OCI-LY7 (cell line): ENCODE measurements around the gene SLC16A13. TPM values are rescaled to one million over a fixed set of nuclear protein-coding genes. Genes with fewer than 3 reads are reported as not detected.
A peak's percentile ranks its signal among the peaks of the same experiment; 100 is the strongest.

Experiments used
- BruUV-seq: library from RNA; stranded (reverse); fragments of 400-500 nt; replicated peaks from 2 replicates; lab custom pipeline; 2021; lab: Mats Ljungman, UMichigan
- CTCF ChIA-PET: fragments of 300-600 bp; sonication (Branson Sonifier 250); formaldehyde crosslinking; loops from one replicate; lab custom pipeline; 2022; ENCODE audit warnings: antibody characterized with exemption; ENCODE audit not compliant: unreplicated experiment; lab: Charles Lee
- POLR2A ChIA-PET: fragments of 300-600 bp; sonication (Branson Sonifier 250); formaldehyde crosslinking; loops from one replicate; lab custom pipeline; 2022; ENCODE audit warnings: antibody characterized with exemption; lab: Charles Lee
- DNase-seq: peaks from one replicate; pipeline ENCODE4 v3.0.0-alpha.2; 2015; ENCODE audit warnings: low spot score
- H2AFZ ChIP-seq: fragments of 200-600 bp; sonication (generic), shearing (Covaris generic); 2 replicates; pipeline ENCODE4 v1.6.1; 2014; ENCODE audit warnings: mild to moderate bottlenecking, antibody characterized with exemption, low read length, moderate library complexity
- H3K27ac ChIP-seq: fragments of 200-600 bp; sonication (generic); 2 replicates; pipeline ENCODE4 v1.5.1; 2014; ENCODE audit warnings: mixed run types, low read depth, mild to moderate bottlenecking, moderate library complexity, low read length, inconsistent platforms; ENCODE audit not compliant: poor library complexity, severe bottlenecking
- H3K36me3 ChIP-seq: fragments of 200-600 bp; sonication (generic); 2 replicates; pipeline ENCODE4 v1.6.1; 2014; ENCODE audit warnings: mild to moderate bottlenecking, antibody characterized with exemption, low read length, moderate library complexity, mixed read lengths; ENCODE audit not compliant: insufficient read depth
- H3K4me1 ChIP-seq: fragments of 200-600 bp; sonication (generic); 2 replicates; pipeline ENCODE4 v1.5.1; 2014; ENCODE audit warnings: mild to moderate bottlenecking, low read length; ENCODE audit not compliant: insufficient read depth, poor library complexity, severe bottlenecking
- H3K4me2 ChIP-seq: fragments of 200-600 bp; sonication (generic); 2 replicates; pipeline ENCODE4 v1.6.1; 2014; ENCODE audit warnings: mild to moderate bottlenecking, low read length
- H3K4me3 ChIP-seq: fragments of 200-600 bp; sonication (generic); 2 replicates; pipeline ENCODE4 v1.5.1; 2014; ENCODE audit warnings: mild to moderate bottlenecking, low read depth, low read length; ENCODE audit not compliant: poor library complexity, severe bottlenecking
- H3K79me2 ChIP-seq: fragments of 200-600 bp; sonication (generic); 2 replicates; pipeline ENCODE4 v1.6.1; 2016; ENCODE audit warnings: low read depth, mild to moderate bottlenecking, low read length, moderate library complexity, mixed read lengths; ENCODE audit not compliant: insufficient read depth
- H3K9me2 ChIP-seq: fragments of 200-600 bp; sonication (generic); 2 replicates; pipeline ENCODE4 v1.6.1; 2016; ENCODE audit warnings: mild to moderate bottlenecking, low read length, mixed read lengths; ENCODE audit not compliant: insufficient read depth
- H3K9me3 ChIP-seq: fragments of 200-600 bp; sonication (generic); 2 replicates; pipeline ENCODE4 v1.6.1; 2014; ENCODE audit warnings: mild to moderate bottlenecking, mixed run types, low read length, mixed read lengths
- H4K20me1 ChIP-seq: fragments of 200-600 bp; sonication (generic); 2 replicates; pipeline ENCODE4 v1.6.1; 2014; ENCODE audit warnings: mild to moderate bottlenecking, antibody characterized with exemption, low read length, moderate library complexity, mixed read lengths; ENCODE audit not compliant: insufficient read depth
- EZH2phosphoT487 ChIP-seq: fragments of 200-600 bp; sonication (generic); IDR thresholded peaks from 2 replicates; pipeline ENCODE4 v1.6.1; 2018; ENCODE audit warnings: low read depth, borderline replicate concordance, mild to moderate bottlenecking, mixed run types, antibody characterized with exemption, low read length, moderate library complexity, mixed read lengths
- intact Hi-C: fragments of 100-400 bp; cut with micrococcal nuclease; formaldehyde crosslinking; loops from one replicate; pipeline ENCODE4 v1.10.0; 2022; ENCODE audit not compliant: unreplicated experiment
- total RNA-seq, 2 experiments: library from RNA; depleted of rRNA in 1 of 2; stranded (reverse); fragments of >200 nt in 1 of 2; shearing (Covaris generic) in 1 of 2; gene quantifications; 2 replicates each; pipeline ENCODE4 v1.2.3, GENCODE V29; 2014 to 2022
- TF ChIP-seq, protein P1 (sequence below): fragments of 200-600 bp; sonication (generic); conservative IDR thresholded peaks from 2 replicates; pipeline ENCODE4 v1.5.1; 2014; ENCODE audit warnings: mild to moderate bottlenecking, antibody characterized with exemption, low read length, moderate library complexity, mixed read lengths

SLC16A13 gene
- total RNA-seq, 2 experiments from 2014 or later = 2.8 to 22.5 TPM

DNA sequence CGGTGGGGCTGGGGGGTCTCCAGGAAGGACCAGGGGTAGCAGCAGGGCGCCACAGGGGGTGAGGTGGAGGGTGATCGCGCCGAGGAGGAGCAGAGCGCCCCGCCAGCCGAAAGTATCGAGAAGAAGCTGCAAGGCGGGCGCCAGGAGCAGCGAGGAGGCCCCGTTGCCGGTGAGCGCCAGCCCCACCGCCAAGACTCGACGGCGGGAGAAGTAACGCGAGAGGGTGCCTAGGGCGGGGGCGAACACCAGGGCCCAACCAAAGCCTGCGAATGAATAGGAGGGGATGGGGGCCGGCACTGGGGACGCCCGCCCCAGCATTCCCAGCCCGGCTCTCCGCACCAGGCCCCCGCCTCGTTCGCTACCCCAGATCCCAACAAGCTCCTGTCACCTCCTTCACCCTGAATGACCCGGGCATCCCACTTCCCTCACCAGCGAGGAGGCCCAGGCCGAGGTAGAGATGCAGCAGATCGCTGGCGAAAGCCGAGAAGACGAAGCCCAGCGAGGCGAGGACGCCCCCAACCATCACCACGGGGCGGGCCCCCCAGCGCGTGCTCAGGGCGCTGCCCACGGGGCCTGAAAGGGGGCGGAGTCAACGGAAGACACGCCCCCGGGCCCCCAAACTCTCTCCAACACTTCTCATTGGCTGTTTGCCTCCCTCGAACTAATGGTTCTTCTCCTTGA lies 6.8 kb downstream of the SLC16A13 start:
- no peaks in the 10 kb centered on the region for H3K79me2 ChIP-seq
- no peak overlapping the region for H3K4me2 ChIP-seq
- no peaks in the 10 kb centered on the region for H3K36me3 ChIP-seq
- H3K4me3 ChIP-seq = no peak overlapping the region
- BruUV-seq = no TSS peak
- H3K9me2 ChIP-seq = no peaks in the 10 kb centered on the region
- intact Hi-C loops = no loop called here
- H3K27ac ChIP-seq = no peak overlapping the region
- TF ChIP-seq, protein P1, sequence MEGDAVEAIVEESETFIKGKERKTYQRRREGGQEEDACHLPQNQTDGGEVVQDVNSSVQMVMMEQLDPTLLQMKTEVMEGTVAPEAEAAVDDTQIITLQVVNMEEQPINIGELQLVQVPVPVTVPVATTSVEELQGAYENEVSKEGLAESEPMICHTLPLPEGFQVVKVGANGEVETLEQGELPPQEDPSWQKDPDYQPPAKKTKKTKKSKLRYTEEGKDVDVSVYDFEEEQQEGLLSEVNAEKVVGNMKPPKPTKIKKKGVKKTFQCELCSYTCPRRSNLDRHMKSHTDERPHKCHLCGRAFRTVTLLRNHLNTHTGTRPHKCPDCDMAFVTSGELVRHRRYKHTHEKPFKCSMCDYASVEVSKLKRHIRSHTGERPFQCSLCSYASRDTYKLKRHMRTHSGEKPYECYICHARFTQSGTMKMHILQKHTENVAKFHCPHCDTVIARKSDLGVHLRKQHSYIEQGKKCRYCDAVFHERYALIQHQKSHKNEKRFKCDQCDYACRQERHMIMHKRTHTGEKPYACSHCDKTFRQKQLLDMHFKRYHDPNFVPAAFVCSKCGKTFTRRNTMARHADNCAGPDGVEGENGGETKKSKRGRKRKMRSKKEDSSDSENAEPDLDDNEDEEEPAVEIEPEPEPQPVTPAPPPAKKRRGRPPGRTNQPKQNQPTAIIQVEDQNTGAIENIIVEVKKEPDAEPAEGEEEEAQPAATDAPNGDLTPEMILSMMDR = no peak
- TF ChIP-seq EZH2phosphoT487 = no peak
- no peaks in the 10 kb centered on the region for H3K9me3 ChIP-seq
- no peak for DNase-seq
- no peak overlapping the region for H2AFZ ChIP-seq
- CTCF ChIA-PET = no interaction called here
- H4K20me1 ChIP-seq = no peaks in the 10 kb centered on the region
- peaks cover 30% of the 10 kb centered on the region for H3K4me1 ChIP-seq
- POLR2A ChIA-PET = no interaction called here

DNA sequence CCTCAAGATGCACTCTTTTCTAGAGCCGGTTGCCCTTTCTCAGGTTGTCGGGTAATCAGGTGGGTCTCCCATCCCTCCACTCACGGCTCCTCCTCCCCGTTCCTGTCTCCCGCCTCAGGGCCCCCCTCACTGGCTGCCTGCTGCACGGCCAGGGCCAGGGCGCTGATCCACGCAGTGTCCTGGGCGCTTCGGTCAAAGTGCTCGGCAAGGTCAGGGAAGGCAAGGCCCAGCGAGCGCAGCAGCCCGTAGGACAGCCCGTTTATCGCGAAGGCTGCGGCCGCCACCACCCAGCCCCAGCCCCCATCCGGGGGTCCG lies 7.3 kb downstream of the SLC16A13 start:
- Histone ChIP-seq H3K4me2 (no peak overlapping the region), H4K20me1 (no peaks in the 10 kb centered on the region), H3K4me1 (peaks cover 30% of the 10 kb centered on the region), H3K27ac (no peak overlapping the region), H3K4me3 (no peak overlapping the region), H3K9me2 (no peaks in the 10 kb centered on the region), H3K36me3 (no peaks in the 10 kb centered on the region), H3K9me3 (no peaks in the 10 kb centered on the region), H3K79me2 (no peaks in the 10 kb centered on the region), H2AFZ (no peak overlapping the region)
- no peak for DNase-seq
- BruUV-seq = no TSS peak
- ChIA-PET POLR2A (no interaction called here), CTCF (no interaction called here)
- intact Hi-C loops = no loop called here
- TF ChIP-seq, protein P1 = no peak
- no peak for TF ChIP-seq EZH2phosphoT487

DNA sequence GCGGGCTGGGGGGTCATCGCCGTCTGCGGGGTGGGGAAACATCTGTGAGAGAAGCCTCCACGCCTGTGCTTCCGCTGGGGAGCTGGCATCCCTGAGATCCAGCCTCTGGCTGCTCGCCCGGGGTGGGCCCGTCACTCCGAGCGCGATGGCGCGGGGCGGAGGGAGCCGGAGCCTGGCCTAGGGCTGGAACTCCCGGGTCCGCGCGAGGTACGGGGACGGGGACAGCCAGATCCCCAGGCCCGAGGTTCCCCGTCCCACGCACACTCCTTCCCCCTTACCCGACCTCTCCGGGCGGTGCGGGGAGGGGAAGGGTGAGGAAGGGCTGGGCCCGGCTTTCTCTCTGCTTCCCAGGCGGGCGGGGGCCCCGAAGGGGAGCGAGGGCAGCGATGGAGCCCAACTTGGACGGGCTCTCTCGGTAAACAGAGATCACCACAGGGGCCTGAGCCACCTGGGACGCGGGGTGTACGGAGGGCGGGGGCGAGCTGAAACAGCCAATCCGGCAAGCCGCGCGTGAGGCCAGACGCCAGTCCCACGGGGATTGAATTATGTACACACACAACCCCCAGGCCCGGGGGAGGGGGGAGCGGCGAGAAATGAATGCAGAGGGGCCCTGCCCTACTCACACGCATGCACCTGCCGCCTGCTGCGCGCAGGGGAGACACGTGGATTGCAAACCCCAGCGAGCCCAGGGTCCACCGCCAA lies 7.8 kb downstream of the SLC16A13 start, which contains the start of gene SLC16A11:
Gene SLC16A11, minus strand, starts transcription at position 596 of the 702 bp plus-strand sequence. Its CDS starts 579 bp downstream, at position 17.
- peak within 1 kb of the TSS; percentile 20; the same call in 1 of the 2 replicates for H3K4me2 ChIP-seq
- no peaks in the 10 kb centered on the region for H3K79me2 ChIP-seq
- no peaks in the 10 kb centered on the region for H4K20me1 ChIP-seq
- CTCF ChIA-PET = no interaction called here
- BruUV-seq = no TSS peak
- no peaks in the 10 kb centered on the region for H3K9me3 ChIP-seq
- DNase-seq = no peak
- H3K4me3 ChIP-seq = no peak within 1 kb of the TSS
- peaks cover 30% of the 10 kb centered on the region for H3K4me1 ChIP-seq
- TF ChIP-seq EZH2phosphoT487 = no peak
- TF ChIP-seq, protein P1 = no peak
- no peak within 1 kb of the TSS for H2AFZ ChIP-seq
- intact Hi-C loops = no loop called here
- H3K9me2 ChIP-seq = no peaks in the 10 kb centered on the region
- no peaks in the 10 kb centered on the region for H3K36me3 ChIP-seq
- H3K27ac ChIP-seq = no peak within 1 kb of the TSS
- POLR2A ChIA-PET = no interaction called here
